Myometrial cell (primary cell): Measurements from ENCODE around the gene FBXW12. TPM values are rescaled to one million over a fixed set of nuclear protein-coding genes. Genes with fewer than 3 reads are reported as not detected.

ENCODE experiments used
- total RNA-seq: library from RNA; depleted of rRNA; stranded (reverse); fragments of >200 nt; gene quantifications from 2 replicates; pipeline ENCODE4 v1.2.3, GENCODE V29; 2015

The FBXW12 gene, protein sequence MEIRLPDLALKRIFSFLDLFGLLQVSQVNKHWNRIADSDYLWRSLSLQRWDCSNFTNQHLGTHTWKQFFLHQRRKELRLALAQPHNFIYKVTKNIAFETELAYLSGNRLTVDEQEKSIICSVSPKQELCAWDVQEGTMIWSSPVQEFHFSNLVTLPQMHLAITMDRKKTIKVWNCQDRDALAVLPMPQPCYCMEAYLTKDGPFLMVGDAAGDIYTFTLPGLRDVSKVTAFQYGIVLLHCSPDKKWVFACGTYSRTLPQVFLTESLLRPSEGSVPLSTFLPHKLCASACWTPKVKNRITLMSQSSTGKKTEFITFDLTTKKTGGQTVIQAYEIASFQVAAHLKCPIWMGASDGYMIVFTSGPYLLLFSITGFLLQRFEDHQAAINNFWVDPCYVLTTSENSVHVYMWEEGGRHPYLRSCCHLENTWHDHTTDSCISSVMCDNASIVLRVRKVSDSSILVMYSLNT
- total RNA-seq: not detected in 2 replicates

DNA sequence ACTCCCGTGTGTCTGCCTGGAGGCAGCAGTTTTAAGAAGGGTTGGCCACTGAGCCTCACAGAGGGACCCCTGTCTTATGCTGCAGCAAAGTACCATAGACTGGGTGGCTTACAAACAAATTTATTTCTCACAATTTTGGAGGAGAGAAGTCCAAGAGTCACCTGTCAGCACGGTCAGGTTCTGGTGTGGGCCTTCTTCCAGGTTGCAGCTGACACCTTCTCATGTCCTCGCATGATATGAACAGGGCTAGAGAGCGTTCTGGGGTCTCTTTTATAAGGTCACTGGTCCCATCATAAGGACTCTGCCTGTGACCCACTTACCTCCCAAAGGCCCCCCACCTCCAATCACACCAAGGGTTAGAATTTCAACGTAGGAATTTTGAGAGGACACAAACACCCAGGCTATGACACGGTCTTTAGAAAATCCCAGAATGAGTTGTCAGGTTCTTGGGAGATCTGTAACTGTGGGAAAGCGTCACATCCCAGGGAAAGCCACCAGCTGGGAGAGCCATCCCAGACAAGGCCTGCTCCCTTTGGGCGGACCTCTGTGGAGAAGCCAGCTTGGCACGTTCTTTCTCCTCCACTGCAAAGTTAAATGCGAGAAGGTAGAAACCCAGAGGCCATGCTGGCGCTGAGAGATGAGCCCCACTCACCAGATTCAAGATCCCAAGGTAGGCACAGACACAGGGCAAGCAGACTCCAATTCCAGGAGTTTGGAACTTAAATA, at the start of gene FBXW12:
FBXW12 (plus strand) TSS at position 569 of the 726 bp plus-strand sequence. CDS start 549 bp downstream, outside the sequence.

DNA sequence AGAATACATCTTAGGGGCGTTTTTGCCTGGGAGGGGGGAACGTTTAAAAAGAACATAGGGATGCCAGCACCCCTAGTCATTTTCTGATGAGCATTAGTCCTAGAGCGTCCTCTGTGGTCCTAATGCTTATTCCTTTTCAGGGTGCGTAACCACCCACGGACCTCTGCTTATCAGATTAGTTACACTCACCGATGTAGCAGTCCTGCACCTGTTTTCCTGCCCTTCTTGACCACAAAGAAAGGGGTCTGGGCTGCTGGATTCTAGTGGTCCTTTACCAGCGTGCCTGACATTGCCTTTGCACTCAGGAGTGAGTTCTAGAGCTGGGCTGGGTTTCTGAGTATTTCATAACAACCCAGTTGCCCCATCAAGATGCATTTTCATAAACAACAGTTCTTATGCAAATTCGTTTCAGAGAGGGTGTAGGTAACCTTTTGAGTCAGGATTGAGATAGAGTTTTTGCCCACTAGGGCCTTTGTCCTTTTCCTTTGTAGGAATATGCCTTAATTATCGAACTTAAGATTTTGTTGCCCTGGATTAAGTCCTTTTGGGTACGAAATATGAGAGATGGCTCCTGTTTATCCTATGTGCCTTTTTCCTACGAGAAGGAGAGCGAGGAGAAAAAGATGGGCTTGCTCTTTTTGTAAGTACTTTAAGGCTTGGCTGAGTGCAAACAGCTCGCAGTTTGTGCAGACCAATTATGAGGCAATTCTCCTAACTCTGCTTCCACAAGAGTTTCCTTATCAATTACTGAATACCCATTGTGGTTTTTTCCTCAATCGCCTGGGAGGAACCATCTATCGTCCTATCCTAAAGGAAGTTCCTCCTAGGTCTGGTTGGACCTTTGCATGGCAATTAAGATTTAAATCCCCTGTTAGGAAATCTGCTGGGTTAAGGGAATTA, 38.4 kb upstream of the FBXW12 start, which contains the start of gene SPINK8:
SPINK8 (minus strand) TSS at position 316 of the 900 bp plus-strand sequence. CDS start 5,320 bp downstream, outside the sequence.

DNA sequence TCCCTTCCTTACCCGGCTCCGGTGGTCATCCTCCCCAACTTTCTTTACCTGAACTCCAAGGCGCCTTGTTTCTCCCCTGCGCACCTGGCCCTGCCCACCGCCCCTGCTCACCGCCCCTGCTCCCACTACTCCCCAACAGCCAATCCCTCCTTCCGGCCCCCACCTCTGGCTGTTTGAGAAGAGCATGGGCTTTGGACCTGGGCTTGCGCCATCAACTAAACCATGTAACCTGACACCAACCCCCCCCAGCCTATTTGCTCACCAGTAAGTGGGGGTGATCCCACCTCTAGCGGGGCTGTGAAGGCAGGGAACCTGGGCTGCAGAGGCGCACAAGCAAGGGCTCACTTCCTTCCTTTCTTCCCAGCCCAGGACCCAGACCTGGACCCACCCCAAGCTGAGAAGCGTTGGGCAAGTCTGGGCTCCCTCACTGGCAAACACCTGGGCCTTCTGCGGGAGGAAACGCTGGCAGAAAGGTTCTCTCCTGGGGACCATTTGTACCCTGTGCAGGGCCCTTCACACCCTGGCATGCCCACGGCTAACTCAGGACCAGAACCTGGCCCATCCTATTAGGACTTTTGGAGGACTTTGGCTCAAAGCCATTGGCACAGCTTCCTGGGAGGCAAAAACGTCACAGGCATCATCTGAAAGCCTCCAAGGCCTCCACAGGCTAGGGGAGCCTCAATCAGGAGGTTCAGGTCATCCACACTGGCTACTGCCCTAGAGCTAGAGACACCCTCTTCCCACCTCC, 58.1 kb downstream of the FBXW12 start, which contains the start of gene PLXNB1:
PLXNB1 (minus strand) TSS at position 127 of the 748 bp plus-strand sequence. CDS start 5,475 bp downstream, outside the sequence.

DNA sequence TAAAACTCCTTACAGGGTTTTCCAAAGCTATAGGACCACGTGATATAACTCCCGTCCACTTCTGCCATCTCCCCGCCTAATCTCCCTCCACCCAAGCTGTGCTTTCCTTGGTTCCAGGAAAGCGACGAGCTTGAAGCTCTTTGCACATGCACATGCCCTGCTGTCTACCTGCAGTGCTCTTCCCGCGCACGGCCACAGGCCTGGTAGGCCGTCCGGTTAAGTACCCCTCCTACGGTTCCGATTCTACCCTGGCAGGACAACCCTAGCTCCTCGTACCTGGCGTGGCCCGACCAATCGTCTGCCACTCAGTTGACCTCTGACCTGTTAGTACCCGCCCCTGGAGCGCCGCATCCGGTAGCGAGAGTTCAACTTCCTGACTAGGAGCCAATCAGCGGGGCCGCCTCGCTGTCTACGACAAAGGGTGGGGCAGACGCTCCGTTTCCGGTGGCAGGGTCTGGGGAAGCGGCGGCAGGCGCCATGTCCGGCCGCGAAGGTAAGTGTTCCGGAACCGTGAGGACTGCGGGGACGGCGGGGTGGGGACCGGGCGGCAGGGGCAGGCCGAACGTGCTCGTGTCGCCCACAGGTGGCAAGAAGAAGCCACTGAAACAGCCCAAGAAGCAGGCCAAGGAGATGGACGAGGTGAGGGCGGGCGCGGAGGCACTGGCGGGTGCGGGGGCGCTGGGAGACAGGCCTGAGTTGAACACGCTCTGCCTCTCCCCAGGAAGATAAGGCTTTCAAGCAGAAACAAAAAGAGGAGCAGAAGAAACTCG, 68.0 kb downstream of the FBXW12 start, which contains the start of the genes CCDC51 and TMA7:
CCDC51 (minus strand) TSS at position 300 of the 770 bp plus-strand sequence. CDS start 4,991 bp downstream, outside the sequence.
TMA7 (plus strand) TSS at position 438 of the 770 bp plus-strand sequence; CDS start at position 478, 40 bp downstream.

Other genes starting within 250 kb of the FBXW12 start
- gene CDC25A, start 183.8 kb upstream of the FBXW12 start, total RNA-seq: 1.2 and 3.2 TPM in 2 replicates
- not detected in 2 replicates for gene CAMP, start 148.7 kb upstream of the FBXW12 start, total RNA-seq
- gene ZNF589, start 131.1 kb upstream of the FBXW12 start, total RNA-seq: 1.4 TPM in 2 replicates
- 35.2 and 35.4 TPM in 2 replicates for gene NME6, start 70.9 kb upstream of the FBXW12 start, total RNA-seq
- not detected in 2 replicates for gene SPINK8, start 38.6 kb upstream of the FBXW12 start, total RNA-seq
- 17.5 and 18.2 TPM in 2 replicates for gene PLXNB1, start 57.9 kb downstream of the FBXW12 start, total RNA-seq
- gene CCDC51, start 67.9 kb downstream of the FBXW12 start, total RNA-seq: 14.2 and 24.5 TPM in 2 replicates
- gene TMA7, start 68.0 kb downstream of the FBXW12 start, total RNA-seq: 410 and 450 TPM in 2 replicates
- 4.3 and 17.0 TPM in 2 replicates for gene ATRIP, start 74.5 kb downstream of the FBXW12 start, total RNA-seq
- gene SHISA5, start 132.0 kb downstream of the FBXW12 start, total RNA-seq: 235 and 272 TPM in 2 replicates
- 13.8 and 14.4 TPM in 2 replicates for gene PFKFB4, start 184.6 kb downstream of the FBXW12 start, total RNA-seq
- not detected in 2 replicates for gene UCN2, start 191.6 kb downstream of the FBXW12 start, total RNA-seq
- gene COL7A1, start 223.1 kb downstream of the FBXW12 start, total RNA-seq: 4.4 and 6.6 TPM in 2 replicates
- 425 and 465 TPM in 2 replicates for gene UQCRC1, start 237.4 kb downstream of the FBXW12 start, total RNA-seq
- gene TMEM89, start 249.6 kb downstream of the FBXW12 start, total RNA-seq: not detected in 2 replicates